ENCODE measurements around the gene KIFC3. TPM values are rescaled to one million over a fixed set of nuclear protein-coding genes. Genes with fewer than 3 reads are reported as not detected.
"Not testable (repeated sequence)": the region's sequence is repeated elsewhere in the genome, so short reads cannot be mapped to it uniquely, and the experiment has no call there.

Gene KIFC3
- total RNA-seq, 2 donors from 2014 or later = 1.3 to 1.5 TPM

DNA sequence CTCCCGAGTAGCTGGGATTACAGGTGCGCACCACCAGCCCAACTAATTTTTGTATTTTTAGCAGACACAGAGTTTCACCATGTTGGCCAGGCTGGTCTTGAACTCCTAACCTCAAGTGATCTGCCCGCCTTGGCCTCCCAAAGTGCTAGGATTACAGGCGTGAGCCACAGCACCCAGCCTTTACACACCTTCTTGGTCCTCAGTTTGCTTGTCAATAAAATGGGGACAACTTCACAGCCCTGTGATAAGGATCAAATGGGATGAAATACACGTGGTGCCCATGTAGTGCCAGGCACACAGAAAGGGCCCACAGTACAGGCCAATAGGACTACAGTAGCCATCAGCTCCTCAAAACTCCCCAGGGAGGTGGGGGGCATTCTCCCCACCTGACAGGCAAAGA is 6.3 kb downstream of the KIFC3 start:
- not testable (repeated sequence) for H3K27ac Mint-ChIP-seq; H3K9me3 Mint-ChIP-seq; H3K4me3 Mint-ChIP-seq; H3K36me3 Mint-ChIP-seq (ENCODE audit: insufficient read depth in 2 of 2); ATAC-seq (replicated peaks in 1 of 2); DNase-seq
- Mint-ChIP-seq H3K27me3 (ENCODE audit: low read depth) (peaks cover 30% of the 10 kb centered on the region), H3K4me1 (ENCODE audit: low read depth) (peaks cover 13% of the 10 kb centered on the region)

DNA sequence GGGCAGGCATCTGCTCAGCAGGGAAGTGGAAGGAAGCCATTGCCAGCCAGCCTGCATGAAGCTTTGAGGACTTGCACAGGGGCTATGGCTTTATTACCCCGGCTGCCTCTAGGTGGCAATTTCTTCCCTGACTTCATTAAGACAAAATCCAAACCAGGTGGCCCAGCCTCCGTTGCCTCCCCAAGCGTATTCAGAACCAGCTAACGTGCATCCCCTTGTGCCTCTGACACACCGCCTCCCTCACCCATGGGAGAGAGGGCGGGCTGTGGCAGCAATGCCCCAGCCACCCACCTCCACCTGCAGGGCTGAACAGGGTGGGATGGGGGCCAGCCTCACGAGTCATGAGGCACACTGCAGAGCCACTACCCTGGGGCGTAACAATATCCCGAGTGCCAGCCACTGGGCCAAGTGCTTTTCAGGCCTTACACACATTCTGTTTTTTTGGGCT is 6.8 kb downstream of the KIFC3 start:
- ATAC-seq (replicated peaks in 1 of 2) = peak; percentile 63 to 65
- H3K36me3 Mint-ChIP-seq (ENCODE audit: insufficient read depth in 2 of 2) = no peaks in the 10 kb centered on the region
- peaks cover 25% of the 10 kb centered on the region for H3K27me3 Mint-ChIP-seq (ENCODE audit: low read depth)
- no peak overlapping the region for H3K4me3 Mint-ChIP-seq
- H3K4me1 Mint-ChIP-seq (ENCODE audit: low read depth) = peaks cover 13% of the 10 kb centered on the region
- no peaks in the 10 kb centered on the region for H3K9me3 Mint-ChIP-seq
- peak; percentile 36 to 41 for DNase-seq
- H3K27ac Mint-ChIP-seq = no peak overlapping the region

DNA sequence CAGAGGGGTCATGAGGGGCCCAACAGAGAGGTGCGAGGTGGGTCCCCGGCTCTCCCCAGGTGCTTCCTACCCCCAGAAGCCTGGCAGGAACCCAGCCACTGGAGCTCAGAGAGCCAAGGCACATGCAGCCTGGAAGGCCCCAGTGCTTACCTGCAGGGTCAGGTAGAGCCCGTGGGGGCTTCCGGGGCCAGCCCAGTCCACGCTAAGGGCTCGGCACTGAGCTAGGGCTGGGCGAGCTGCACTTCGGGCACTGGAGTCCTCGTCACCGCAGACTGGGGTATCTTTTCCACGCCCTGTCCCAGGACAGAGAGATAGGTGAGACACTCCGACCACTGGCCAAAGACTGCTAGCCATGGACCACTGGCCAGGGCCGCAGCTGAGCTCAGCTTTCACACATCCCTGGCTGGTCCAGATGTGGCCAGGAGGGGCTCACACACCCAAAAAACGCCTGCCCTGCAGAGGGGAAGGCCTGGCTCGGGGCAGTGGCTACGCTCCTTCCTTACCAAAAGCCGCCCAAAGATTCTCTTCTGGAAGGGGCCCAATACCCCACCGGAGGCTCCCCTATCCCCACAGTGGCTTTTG is 7.4 kb downstream of the KIFC3 start:
- Mint-ChIP-seq H3K4me1 (ENCODE audit: low read depth) (peaks cover 13% of the 10 kb centered on the region), H3K27ac (no peak overlapping the region), H3K36me3 (ENCODE audit: insufficient read depth in 2 of 2) (no peaks in the 10 kb centered on the region), H3K4me3 (no peak overlapping the region), H3K27me3 (ENCODE audit: low read depth) (peaks cover 20% of the 10 kb centered on the region), H3K9me3 (no peaks in the 10 kb centered on the region)
- DNase-seq (no peak), ATAC-seq (replicated peaks in 1 of 2) (no peak)

DNA sequence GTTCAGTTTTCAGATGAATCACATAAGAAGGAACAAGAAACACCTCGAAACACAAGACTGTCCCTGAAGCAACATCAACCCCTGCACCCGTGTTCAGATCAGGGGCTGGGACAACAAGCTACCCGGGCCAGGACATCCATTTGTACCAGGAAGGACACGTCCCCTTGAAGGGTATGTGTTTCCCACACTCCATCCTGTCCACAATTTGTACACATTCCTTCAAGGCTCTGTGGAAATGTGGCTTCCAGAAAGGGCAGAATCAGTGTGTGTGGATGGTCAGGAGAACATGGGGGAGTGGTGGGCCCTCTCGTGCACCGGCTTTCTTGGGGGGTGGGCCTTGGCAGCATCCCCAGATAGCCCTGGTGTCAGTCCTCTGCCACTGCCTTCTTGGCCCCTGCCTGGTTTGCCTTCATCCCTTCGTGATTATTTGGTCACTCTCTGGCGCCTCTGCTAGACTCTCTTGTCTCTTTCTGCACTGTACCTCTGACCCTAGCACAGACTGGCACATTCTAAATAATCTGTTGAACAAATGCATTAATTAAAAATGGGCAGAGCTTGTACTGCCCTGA is 10.3 kb downstream of the KIFC3 start:
- H3K4me3 Mint-ChIP-seq = no peak overlapping the region
- ATAC-seq (replicated peaks in 1 of 2) = no peak
- H3K4me1 Mint-ChIP-seq (ENCODE audit: low read depth) = no peaks in the 10 kb centered on the region
- DNase-seq = no peak
- peaks cover 5% of the 10 kb centered on the region for H3K27me3 Mint-ChIP-seq (ENCODE audit: low read depth)
- no peaks in the 10 kb centered on the region for H3K9me3 Mint-ChIP-seq
- no peaks in the 10 kb centered on the region for H3K36me3 Mint-ChIP-seq (ENCODE audit: insufficient read depth in 2 of 2)
- no peak overlapping the region for H3K27ac Mint-ChIP-seq

DNA sequence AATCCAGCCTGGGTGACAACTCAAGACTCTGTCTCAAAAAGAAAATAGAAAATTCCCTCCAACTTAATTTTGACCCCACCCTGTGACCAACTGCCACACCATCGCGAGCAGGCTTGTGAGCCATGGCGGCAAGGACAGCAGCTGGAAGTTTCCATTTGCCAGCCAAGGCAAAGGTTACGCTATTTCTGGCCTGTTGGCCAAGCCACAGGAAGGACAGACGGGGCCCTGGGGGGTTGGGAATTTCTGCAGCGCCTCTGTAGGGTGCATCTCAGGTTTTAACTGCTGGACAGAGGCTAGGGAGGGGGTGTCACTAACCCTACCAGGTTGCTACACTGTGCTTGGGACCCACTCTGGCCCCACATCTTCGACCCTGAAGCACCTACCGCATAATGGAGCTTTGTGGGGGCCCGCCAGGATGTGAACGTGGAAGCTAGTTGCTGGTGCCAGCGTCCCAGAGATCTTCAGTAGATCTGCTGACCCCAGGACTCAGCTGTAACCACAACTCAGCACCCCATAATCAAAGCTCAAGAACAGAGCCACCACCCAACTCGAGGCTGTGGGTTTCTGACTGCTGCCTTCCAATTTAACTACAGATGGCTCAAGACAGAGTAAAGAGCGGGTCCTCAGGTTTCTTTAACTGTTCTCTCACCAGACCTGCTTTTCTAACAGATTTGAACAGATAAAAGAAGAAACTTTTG is 10.9 kb downstream of the KIFC3 start:
- H3K4me3 Mint-ChIP-seq = no peak overlapping the region
- no peaks in the 10 kb centered on the region for H3K9me3 Mint-ChIP-seq
- ATAC-seq (replicated peaks in 1 of 2) = no peak
- H3K36me3 Mint-ChIP-seq (ENCODE audit: insufficient read depth in 2 of 2) = no peaks in the 10 kb centered on the region
- no peak for DNase-seq
- H3K27ac Mint-ChIP-seq = no peak overlapping the region
- no peaks in the 10 kb centered on the region for H3K27me3 Mint-ChIP-seq (ENCODE audit: low read depth)
- H3K4me1 Mint-ChIP-seq (ENCODE audit: low read depth) = no peaks in the 10 kb centered on the region

DNA sequence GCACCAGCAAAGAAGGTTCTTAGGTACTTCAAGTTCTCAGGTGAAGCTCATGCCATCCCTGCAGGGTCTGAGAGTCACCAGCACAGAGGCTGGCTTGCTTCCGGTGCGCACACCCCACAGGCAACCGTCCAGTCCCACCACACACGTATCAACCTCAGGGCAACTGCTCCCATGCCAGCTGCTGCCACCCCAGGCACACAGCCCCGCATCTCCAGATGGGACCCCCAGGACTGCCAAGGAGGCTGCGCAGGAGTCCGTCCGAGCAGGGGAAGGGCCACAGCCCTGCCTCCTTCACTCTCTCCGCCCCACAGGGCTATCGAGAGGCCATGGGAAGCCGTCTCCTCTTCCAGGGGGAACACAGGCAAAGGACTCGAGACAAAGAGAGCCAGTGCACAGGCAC is 13.3 kb downstream of the KIFC3 start:
- DNase-seq (no peak), ATAC-seq (replicated peaks in 1 of 2) (no peak)
- Mint-ChIP-seq H3K4me1 (ENCODE audit: low read depth) (no peaks in the 10 kb centered on the region), H3K36me3 (ENCODE audit: insufficient read depth in 2 of 2) (no peaks in the 10 kb centered on the region), H3K4me3 (no peak overlapping the region), H3K27ac (no peak overlapping the region), H3K9me3 (no peaks in the 10 kb centered on the region), H3K27me3 (ENCODE audit: low read depth) (no peaks in the 10 kb centered on the region)

DNA sequence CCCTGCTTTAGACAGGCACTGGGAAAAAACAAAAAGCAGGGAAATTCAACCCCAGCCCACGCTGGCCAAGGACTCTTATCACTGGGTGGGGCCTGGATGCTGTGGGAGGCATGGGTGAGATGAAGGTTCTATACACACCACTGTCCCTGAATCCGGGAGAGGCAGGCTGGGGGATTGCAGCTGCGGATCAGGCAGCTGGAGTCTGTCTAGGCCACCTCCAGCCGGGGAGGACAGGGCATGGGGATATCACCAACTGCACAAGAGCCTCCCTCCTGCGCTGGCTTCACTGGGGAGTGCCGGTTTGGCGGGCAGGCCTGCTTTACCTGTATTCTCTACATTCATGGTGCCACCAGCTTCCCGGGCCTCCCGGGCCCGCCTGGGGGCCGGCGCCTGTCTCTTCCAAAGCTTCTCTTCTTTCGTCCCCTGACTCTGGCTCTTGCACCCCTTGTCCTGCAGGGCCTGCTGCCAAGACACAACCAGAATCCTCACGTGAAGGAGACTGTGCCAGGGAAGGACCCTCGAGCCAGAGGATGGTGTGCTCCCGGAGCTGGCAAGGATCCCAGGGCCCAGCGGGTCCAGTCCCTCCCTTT is 13.9 kb downstream of the KIFC3 start:
- H3K4me3 Mint-ChIP-seq = no peak overlapping the region
- H3K4me1 Mint-ChIP-seq (ENCODE audit: low read depth) = no peaks in the 10 kb centered on the region
- H3K27me3 Mint-ChIP-seq (ENCODE audit: low read depth) = no peaks in the 10 kb centered on the region
- H3K36me3 Mint-ChIP-seq (ENCODE audit: insufficient read depth in 2 of 2) = no peaks in the 10 kb centered on the region
- H3K9me3 Mint-ChIP-seq = no peaks in the 10 kb centered on the region
- no peak for DNase-seq
- no peak overlapping the region for H3K27ac Mint-ChIP-seq
- ATAC-seq (replicated peaks in 1 of 2) = no peak

DNA sequence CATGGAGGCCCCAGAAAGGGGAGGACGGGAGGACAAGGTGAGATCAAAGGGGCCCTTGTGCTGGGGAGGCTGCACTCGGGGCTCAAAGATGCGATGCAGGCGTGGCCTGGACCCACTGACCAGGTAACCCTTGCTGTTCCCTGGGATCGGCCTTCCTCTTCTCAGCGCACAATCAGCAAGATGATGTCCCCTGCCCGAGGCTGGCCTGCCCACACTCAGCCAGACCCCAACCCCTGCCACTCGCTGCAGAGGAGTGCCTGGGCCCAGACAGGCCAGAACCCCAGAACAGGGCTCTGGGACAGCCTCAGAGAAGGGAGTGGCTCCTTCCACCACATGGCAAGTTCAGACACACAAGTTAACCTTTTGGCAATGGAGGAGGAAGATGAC is 14.8 kb downstream of the KIFC3 start:
- no peaks in the 10 kb centered on the region for H3K27me3 Mint-ChIP-seq (ENCODE audit: low read depth)
- no peaks in the 10 kb centered on the region for H3K4me1 Mint-ChIP-seq (ENCODE audit: low read depth)
- no peaks in the 10 kb centered on the region for H3K9me3 Mint-ChIP-seq
- H3K27ac Mint-ChIP-seq = no peak overlapping the region
- no peak overlapping the region for H3K4me3 Mint-ChIP-seq
- DNase-seq = no peak
- ATAC-seq (replicated peaks in 1 of 2) = no peak
- no peaks in the 10 kb centered on the region for H3K36me3 Mint-ChIP-seq (ENCODE audit: insufficient read depth in 2 of 2)

DNA sequence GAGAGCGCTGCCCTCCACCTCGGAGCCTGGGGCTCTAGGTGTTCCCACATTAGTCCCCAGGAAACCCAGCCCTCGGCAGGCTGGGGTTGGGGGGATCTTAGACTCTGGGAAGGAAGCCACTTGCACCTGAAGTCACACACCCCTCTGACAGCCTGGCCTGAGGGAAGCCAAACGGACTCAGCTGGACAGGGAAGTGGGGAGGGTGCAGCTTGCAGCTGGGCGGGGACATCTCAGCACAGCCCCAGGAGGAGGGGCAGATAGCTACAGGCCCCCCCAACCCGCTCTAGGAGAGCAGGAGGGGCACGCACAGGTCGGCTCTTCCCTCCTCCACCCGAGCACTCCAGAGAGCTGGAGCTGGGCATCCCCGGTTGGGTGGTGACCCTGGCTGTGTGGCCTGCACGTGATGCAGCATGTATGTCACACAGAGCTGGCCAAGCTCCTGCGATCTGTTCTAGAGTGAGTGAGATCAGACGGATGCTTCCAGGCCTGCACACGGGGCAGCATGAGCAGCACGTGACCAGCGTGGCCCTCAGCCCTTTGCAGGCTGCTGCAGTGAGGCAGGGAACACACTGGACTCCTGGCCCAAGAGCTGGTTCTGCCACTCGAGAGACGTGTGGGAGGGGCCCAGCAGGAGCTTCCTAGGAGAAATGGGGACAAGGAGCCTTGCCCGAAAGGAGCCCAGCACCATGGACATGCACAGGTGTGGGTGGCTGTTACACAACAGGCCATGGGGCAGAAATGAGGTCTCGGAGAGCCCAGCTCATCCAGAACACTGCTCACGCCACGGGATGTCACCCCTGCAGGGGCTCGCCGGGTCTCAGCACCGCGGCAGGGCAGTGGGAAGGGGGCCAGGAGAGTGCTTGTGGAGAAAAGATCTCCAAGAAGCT is 15.4 kb downstream of the KIFC3 start:
- Mint-ChIP-seq H3K27ac (no peak overlapping the region), H3K4me3 (no peak overlapping the region), H3K4me1 (ENCODE audit: low read depth) (no peaks in the 10 kb centered on the region), H3K9me3 (no peaks in the 10 kb centered on the region), H3K36me3 (ENCODE audit: insufficient read depth in 2 of 2) (no peaks in the 10 kb centered on the region), H3K27me3 (ENCODE audit: low read depth) (no peaks in the 10 kb centered on the region)
- no peak for ATAC-seq (replicated peaks in 1 of 2)
- no peak for DNase-seq

DNA sequence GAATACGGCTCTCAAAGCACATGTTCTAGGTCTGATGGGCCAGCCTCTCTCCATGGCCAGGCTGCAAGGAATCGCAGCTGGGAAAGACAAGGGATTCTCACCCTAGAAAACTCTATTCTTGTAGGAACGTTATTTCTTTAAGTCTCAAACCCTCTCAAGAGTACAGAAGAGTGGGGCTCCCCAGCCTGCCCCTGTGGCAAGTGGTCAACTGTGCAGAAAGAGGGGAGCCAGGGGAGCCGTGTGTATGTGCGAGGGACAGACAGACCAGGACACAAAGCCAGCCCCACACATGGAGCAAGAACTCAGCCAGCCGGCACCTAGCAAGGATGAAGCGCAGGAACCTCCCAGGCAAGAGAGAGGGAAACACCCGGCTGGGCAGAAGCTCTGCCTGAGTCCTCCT is 16.4 kb downstream of the KIFC3 start:
- Mint-ChIP-seq H3K4me1 (ENCODE audit: low read depth) (no peaks in the 10 kb centered on the region), H3K27ac (no peak overlapping the region), H3K9me3 (no peaks in the 10 kb centered on the region), H3K36me3 (ENCODE audit: insufficient read depth in 2 of 2) (no peaks in the 10 kb centered on the region), H3K27me3 (ENCODE audit: low read depth) (no peaks in the 10 kb centered on the region), H3K4me3 (no peak overlapping the region)
- DNase-seq (no peak), ATAC-seq (replicated peaks in 1 of 2) (no peak)

DNA sequence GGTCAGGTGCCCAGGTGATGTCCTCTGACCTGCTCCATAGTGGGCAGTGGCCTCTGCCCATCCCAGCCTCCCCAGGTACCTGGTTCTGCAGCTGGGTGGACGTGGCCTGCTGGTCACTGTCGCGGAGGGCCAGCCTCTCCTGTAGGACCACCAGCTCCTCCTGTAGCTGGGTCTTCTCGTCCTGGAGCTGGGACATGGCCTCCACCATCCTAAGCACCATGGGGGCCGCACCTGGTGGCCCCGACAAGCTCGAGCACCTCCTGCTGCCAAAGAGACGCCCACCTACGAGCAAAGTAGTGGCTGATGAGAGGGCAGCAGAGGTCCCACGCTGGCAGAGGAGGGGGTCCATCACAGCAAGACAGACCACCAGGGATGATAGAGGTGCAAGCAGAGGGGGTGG is 16.9 kb downstream of the KIFC3 start:
- no peak overlapping the region for H3K27ac Mint-ChIP-seq
- no peaks in the 10 kb centered on the region for H3K36me3 Mint-ChIP-seq (ENCODE audit: insufficient read depth in 2 of 2)
- H3K4me1 Mint-ChIP-seq (ENCODE audit: low read depth) = no peaks in the 10 kb centered on the region
- no peak for DNase-seq
- no peak overlapping the region for H3K4me3 Mint-ChIP-seq
- H3K9me3 Mint-ChIP-seq = no peaks in the 10 kb centered on the region
- no peak for ATAC-seq (replicated peaks in 1 of 2)
- no peaks in the 10 kb centered on the region for H3K27me3 Mint-ChIP-seq (ENCODE audit: low read depth)

DNA sequence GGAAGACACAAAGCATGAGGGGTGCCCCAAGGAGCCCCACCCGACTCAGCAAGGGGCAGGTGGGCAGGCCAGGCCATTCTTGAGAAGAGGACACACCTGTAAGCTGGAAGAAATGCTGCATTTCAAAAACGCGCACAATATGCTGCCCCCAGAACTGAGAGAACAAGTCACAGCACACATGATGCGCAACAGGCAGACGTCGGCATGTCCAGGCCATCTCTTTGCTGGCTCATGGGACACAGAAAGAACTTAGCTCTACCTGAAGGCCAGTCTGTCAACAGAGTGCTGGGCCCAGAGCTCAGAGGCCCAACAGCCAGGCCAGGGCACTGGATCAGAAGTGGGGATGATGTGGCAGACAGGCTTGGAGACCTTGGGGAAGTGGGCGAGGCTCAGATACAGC is 18.0 kb downstream of the KIFC3 start:
- peaks cover under 1% of the 10 kb centered on the region for H3K4me1 Mint-ChIP-seq (ENCODE audit: low read depth)
- no peaks in the 10 kb centered on the region for H3K9me3 Mint-ChIP-seq
- H3K4me3 Mint-ChIP-seq = no peak overlapping the region
- H3K27me3 Mint-ChIP-seq (ENCODE audit: low read depth) = no peaks in the 10 kb centered on the region
- ATAC-seq (replicated peaks in 1 of 2) (no peak), DNase-seq (no peak)
- H3K27ac Mint-ChIP-seq = no peak overlapping the region
- H3K36me3 Mint-ChIP-seq (ENCODE audit: insufficient read depth in 2 of 2) = no peaks in the 10 kb centered on the region

DNA sequence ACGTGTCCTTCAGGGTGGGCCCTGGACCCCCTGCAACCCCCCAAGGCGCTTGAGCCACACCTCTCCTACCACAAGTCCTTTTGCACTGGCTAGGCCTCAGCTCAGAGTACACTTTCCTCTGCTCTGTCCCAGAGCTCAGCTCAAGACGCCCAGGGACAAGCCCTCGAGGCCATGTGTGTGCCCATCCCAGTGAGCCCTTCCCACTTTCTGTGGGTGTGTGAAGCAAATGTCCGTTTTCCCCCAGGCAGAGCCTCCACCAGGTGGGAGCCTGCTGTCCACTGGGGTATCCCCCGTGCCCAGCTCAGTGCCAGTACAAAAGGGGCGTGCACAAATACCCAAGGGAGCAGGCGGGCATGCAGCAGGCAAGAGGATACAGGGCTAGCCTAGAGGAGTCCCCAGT is 18.4 kb downstream of the KIFC3 start:
- Mint-ChIP-seq H3K36me3 (ENCODE audit: insufficient read depth in 2 of 2) (no peaks in the 10 kb centered on the region), H3K4me3 (no peak overlapping the region), H3K4me1 (ENCODE audit: low read depth) (peaks cover 5% of the 10 kb centered on the region), H3K27ac (no peak overlapping the region), H3K9me3 (no peaks in the 10 kb centered on the region), H3K27me3 (ENCODE audit: low read depth) (no peaks in the 10 kb centered on the region)
- ATAC-seq (replicated peaks in 1 of 2) (no peak), DNase-seq (no peak)
